Measurements from ENCODE around the gene HBG2. TPM values are rescaled to one million over a fixed set of nuclear protein-coding genes. Genes with fewer than 3 reads are reported as not detected.

The HBG2 gene
- total RNA-seq, 1 donor from 2014 or later = 0.82 TPM

GRCh38 chr11:5239046-5239445, 15.5 kb downstream of the HBG2 start:
- TF ChIP-seq, protein P1, sequence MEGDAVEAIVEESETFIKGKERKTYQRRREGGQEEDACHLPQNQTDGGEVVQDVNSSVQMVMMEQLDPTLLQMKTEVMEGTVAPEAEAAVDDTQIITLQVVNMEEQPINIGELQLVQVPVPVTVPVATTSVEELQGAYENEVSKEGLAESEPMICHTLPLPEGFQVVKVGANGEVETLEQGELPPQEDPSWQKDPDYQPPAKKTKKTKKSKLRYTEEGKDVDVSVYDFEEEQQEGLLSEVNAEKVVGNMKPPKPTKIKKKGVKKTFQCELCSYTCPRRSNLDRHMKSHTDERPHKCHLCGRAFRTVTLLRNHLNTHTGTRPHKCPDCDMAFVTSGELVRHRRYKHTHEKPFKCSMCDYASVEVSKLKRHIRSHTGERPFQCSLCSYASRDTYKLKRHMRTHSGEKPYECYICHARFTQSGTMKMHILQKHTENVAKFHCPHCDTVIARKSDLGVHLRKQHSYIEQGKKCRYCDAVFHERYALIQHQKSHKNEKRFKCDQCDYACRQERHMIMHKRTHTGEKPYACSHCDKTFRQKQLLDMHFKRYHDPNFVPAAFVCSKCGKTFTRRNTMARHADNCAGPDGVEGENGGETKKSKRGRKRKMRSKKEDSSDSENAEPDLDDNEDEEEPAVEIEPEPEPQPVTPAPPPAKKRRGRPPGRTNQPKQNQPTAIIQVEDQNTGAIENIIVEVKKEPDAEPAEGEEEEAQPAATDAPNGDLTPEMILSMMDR (IDR thresholded peaks at IDR 0.05; ENCODE audit: unreplicated experiment) = no peak
- no peaks in the 10 kb centered on the region for H3K9me3 Mint-ChIP-seq (ENCODE audit: unreplicated experiment)
- H3K4me1 Mint-ChIP-seq (ENCODE audit: unreplicated experiment) = no peaks in the 10 kb centered on the region
- no peak for DNase-seq (ENCODE audit: low spot score)
- H3K36me3 Mint-ChIP-seq (ENCODE audit: low read depth, unreplicated experiment) = no peaks in the 10 kb centered on the region
- no peak overlapping the region for H3K4me3 Mint-ChIP-seq (ENCODE audit: unreplicated experiment)
- no peak overlapping the region for H3K27ac Mint-ChIP-seq (ENCODE audit: unreplicated experiment)
- H3K27me3 Mint-ChIP-seq (ENCODE audit: unreplicated experiment) = peaks cover 1% of the 10 kb centered on the region

- H3K27ac Mint-ChIP-seq (ENCODE audit: unreplicated experiment) = no peak overlapping the region
- no peaks in the 10 kb centered on the region for H3K36me3 Mint-ChIP-seq (ENCODE audit: low read depth, unreplicated experiment)
- H3K4me3 Mint-ChIP-seq (ENCODE audit: unreplicated experiment) = no peak overlapping the region
- H3K4me1 Mint-ChIP-seq (ENCODE audit: unreplicated experiment) = no peaks in the 10 kb centered on the region
- no peak for DNase-seq (ENCODE audit: low spot score)
- TF ChIP-seq, protein P1 (IDR thresholded peaks at IDR 0.05; ENCODE audit: unreplicated experiment) = no peak
- H3K27me3 Mint-ChIP-seq (ENCODE audit: unreplicated experiment) = peaks cover 1% of the 10 kb centered on the region
- H3K9me3 Mint-ChIP-seq (ENCODE audit: unreplicated experiment) = no peaks in the 10 kb centered on the region
Observed at GRCh38 chr11:5238486-5238885, 16.1 kb downstream of the HBG2 start.

GRCh38 chr11:5237420-5237819, 17.2 kb downstream of the HBG2 start:
- Mint-ChIP-seq H3K27ac (ENCODE audit: unreplicated experiment) (no peak overlapping the region), H3K4me1 (ENCODE audit: unreplicated experiment) (no peaks in the 10 kb centered on the region), H3K36me3 (ENCODE audit: low read depth, unreplicated experiment) (no peaks in the 10 kb centered on the region), H3K4me3 (ENCODE audit: unreplicated experiment) (no peak overlapping the region), H3K9me3 (ENCODE audit: unreplicated experiment) (no peaks in the 10 kb centered on the region), H3K27me3 (ENCODE audit: unreplicated experiment) (peaks cover 1% of the 10 kb centered on the region)
- TF ChIP-seq, protein P1 (IDR thresholded peaks at IDR 0.05; ENCODE audit: unreplicated experiment) = no peak
- no peak for DNase-seq (ENCODE audit: low spot score)

DNA sequence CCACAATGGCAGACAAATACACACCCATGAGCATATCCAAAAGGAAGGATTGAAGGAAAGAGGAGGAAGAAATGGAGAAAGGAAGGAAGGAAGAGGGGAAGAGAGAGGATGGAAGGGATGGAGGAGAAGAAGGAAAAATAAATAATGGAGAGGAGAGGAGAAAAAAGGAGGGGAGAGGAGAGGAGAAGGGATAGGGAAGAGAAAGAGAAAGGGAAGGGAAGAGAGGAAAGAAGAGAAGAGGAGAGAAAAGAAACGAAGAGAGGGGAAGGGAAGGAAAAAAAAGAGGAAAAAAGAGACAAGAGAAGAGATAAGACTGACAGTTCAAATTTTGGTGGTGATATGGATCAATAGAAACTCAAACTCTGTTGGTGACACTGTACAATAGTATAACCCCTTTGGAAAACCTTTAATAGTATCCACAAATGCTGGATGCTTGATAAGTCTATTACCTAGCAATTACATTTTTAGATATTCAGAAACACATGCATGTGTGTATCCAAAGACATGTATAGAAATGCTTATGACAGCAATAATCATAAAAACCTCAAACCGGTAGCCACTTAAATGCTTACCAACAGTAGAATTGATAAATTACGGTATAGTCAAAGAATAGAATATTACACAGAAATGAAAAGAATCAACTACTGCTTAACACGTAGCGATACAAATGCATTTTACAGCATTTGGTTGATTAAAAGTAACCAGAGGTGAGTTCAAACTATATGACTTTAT, 19.1 kb downstream of the HBG2 start:
- Mint-ChIP-seq H3K4me1 (ENCODE audit: unreplicated experiment) (no peaks in the 10 kb centered on the region), H3K27me3 (ENCODE audit: unreplicated experiment) (no peaks in the 10 kb centered on the region), H3K9me3 (ENCODE audit: unreplicated experiment) (no peaks in the 10 kb centered on the region), H3K4me3 (ENCODE audit: unreplicated experiment) (no peak overlapping the region), H3K27ac (ENCODE audit: unreplicated experiment) (no peak overlapping the region), H3K36me3 (ENCODE audit: low read depth, unreplicated experiment) (no peaks in the 10 kb centered on the region)
- TF ChIP-seq, protein P1 (IDR thresholded peaks at IDR 0.05; ENCODE audit: unreplicated experiment) = no peak
- DNase-seq (ENCODE audit: low spot score) = no peak

DNA sequence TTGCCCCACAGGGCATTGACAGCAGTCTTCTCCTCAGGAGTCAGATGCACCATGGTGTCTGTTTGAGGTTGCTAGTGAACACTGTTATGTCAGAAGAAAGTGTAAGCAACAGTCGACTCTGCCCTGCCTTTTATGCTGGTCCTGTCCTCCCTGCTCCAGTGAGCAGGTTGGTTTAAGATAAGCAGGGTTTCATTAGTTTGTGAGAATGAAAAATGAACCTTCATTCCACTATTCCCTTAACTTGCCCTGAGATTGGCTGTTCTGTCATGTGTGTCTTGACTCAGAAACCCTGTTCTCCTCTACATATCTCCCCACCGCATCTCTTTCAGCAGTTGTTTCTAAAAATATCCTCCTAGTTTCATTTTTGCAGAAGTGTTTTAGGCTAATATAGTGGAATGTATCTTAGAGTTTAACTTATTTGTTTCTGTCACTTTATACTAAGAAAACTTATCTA, 20.2 kb downstream of the HBG2 start, which contains the start of gene HBD:
HBD (minus strand) TSS at position 103 of the 454 bp plus-strand sequence; CDS start at position 53, 50 bp downstream.
- H3K4me3 Mint-ChIP-seq (ENCODE audit: unreplicated experiment) = no peak within 1 kb of the TSS
- no peaks in the 10 kb centered on the region for H3K9me3 Mint-ChIP-seq (ENCODE audit: unreplicated experiment)
- DNase-seq (ENCODE audit: low spot score) = no peak
- H3K27me3 Mint-ChIP-seq (ENCODE audit: unreplicated experiment) = no peaks in the 10 kb centered on the region
- no peak within 1 kb of the TSS for H3K27ac Mint-ChIP-seq (ENCODE audit: unreplicated experiment)
- TF ChIP-seq, protein P1 (IDR thresholded peaks at IDR 0.05; ENCODE audit: unreplicated experiment) = no peak
- H3K4me1 Mint-ChIP-seq (ENCODE audit: unreplicated experiment) = no peaks in the 10 kb centered on the region
- no peaks in the 10 kb centered on the region for H3K36me3 Mint-ChIP-seq (ENCODE audit: low read depth, unreplicated experiment)
